IMR-90 (cell line): ENCODE results near the gene H1-8. TPM values are rescaled to one million over a fixed set of nuclear protein-coding genes. Genes with fewer than 3 reads are reported as not detected.
"Not testable (repeated sequence)": the region's sequence is repeated elsewhere in the genome, so short reads cannot be mapped to it uniquely, and the experiment has no call there.

ENCODE experiments used
- ATAC-seq: fragments of 200-7000 bp; cut with Tn5 transposase; 2 replicates; pipeline ENCODE4 v1.9.1; 2020; ENCODE audit warnings: low read depth, mild to moderate bottlenecking, moderate library complexity
- BruUV-seq: library from RNA; stranded (reverse); fragments of 400-500 nt; replicated peaks from 2 replicates; lab custom pipeline; 2021; lab: Mats Ljungman, UMichigan
- CTCF ChIA-PET: fragments of 300-600 bp; formaldehyde crosslinking; extraction: SDS; loops from one replicate; lab custom pipeline; 2021; ENCODE audit warnings: antibody characterized with exemption; lab: Yijun Ruan, JAX
- POLR2A ChIA-PET: fragments of 300-600 bp; sonication (Branson Sonifier 250); formaldehyde crosslinking; loops from one replicate; lab custom pipeline; 2022; ENCODE audit warnings: antibody characterized with exemption; ENCODE audit not compliant: unreplicated experiment; lab: Charles Lee
- DNase-seq: peaks from one replicate; pipeline ENCODE4 v3.0.0; 2013
- H2AFZ ChIP-seq: replicated peaks from 2 replicates; pipeline ENCODE3; 2013; ENCODE audit warnings: low read length, mild to moderate bottlenecking; ENCODE audit not compliant: poor library complexity
- H2AK5ac ChIP-seq: 2 replicates; pipeline ENCODE4 v1.6.1; 2013; ENCODE audit warnings: low read depth, low read length, inconsistent platforms
- H2AK9ac ChIP-seq: replicated peaks from 2 replicates; pipeline ENCODE3; 2013; ENCODE audit warnings: mild to moderate bottlenecking, low read depth, low read length, moderate library complexity; ENCODE audit not compliant: poor library complexity
- H2BK120ac ChIP-seq: 2 replicates; pipeline ENCODE4 v1.6.1; 2013; ENCODE audit warnings: low read depth, low read length, inconsistent platforms
- H2BK15ac ChIP-seq: 3 replicates; pipeline ENCODE4 v1.6.1; 2013; ENCODE audit warnings: low read depth, low read length, inconsistent platforms
- H2BK20ac ChIP-seq: 2 replicates; pipeline ENCODE4 v1.6.1; 2013; ENCODE audit warnings: low read depth, mild to moderate bottlenecking, inconsistent platforms, low read length, moderate library complexity
- H2BK5ac ChIP-seq: 2 replicates; pipeline ENCODE4 v1.6.1; 2013; ENCODE audit warnings: mild to moderate bottlenecking, low read depth, low read length, inconsistent platforms; ENCODE audit not compliant: poor library complexity, severe bottlenecking
- H3K14ac ChIP-seq: replicated peaks from 2 replicates; pipeline ENCODE4 v1.6.1; 2013; ENCODE audit warnings: low read depth, low read length, inconsistent platforms
- H3K18ac ChIP-seq: 2 replicates; pipeline ENCODE4 v1.6.1; 2013; ENCODE audit warnings: low read depth, low read length, control low read depth
- H3K23ac ChIP-seq: 2 replicates; pipeline ENCODE4 v1.6.1; 2013; ENCODE audit warnings: low read depth, low read length, inconsistent platforms
- H3K27ac ChIP-seq: 2 replicates; pipeline ENCODE4 v1.5.1; 2013; ENCODE audit warnings: mild to moderate bottlenecking, control low read depth, low read length; ENCODE audit not compliant: insufficient read depth
- H3K27me3 ChIP-seq: 2 replicates; pipeline ENCODE4 v1.6.1; 2013; ENCODE audit warnings: low read length; ENCODE audit not compliant: control insufficient read depth, insufficient read depth
- H3K36me3 ChIP-seq: 2 replicates; pipeline ENCODE4 v1.6.1; 2013; ENCODE audit warnings: low read length, mixed read lengths; ENCODE audit not compliant: control insufficient read depth, insufficient read depth
- H3K4ac ChIP-seq: 2 replicates; pipeline ENCODE4 v1.6.1; 2013; ENCODE audit warnings: low read depth, low read length, inconsistent platforms
- H3K4me1 ChIP-seq: 2 replicates; pipeline ENCODE4 v1.6.1; 2013; ENCODE audit warnings: low read length, mixed read lengths; ENCODE audit not compliant: control insufficient read depth, insufficient read depth
- H3K4me2 ChIP-seq: 2 replicates; pipeline ENCODE4 v1.6.1; 2013; ENCODE audit warnings: low read depth, mild to moderate bottlenecking, control low read depth, low read length, moderate library complexity
- H3K4me3 ChIP-seq: 2 replicates; pipeline ENCODE4 v1.5.1; 2013; ENCODE audit warnings: low read depth, mild to moderate bottlenecking, control low read depth, low read length, moderate library complexity; ENCODE audit not compliant: insufficient read depth
- H3K56ac ChIP-seq: 2 replicates; pipeline ENCODE4 v1.6.1; 2013; ENCODE audit warnings: low read length, inconsistent platforms; ENCODE audit not compliant: insufficient read depth; ENCODE audit errors: extremely low read depth
- H3K79me1 ChIP-seq, 2 experiments: 2 replicates each; pipeline ENCODE4 v1.6.1; 2013; ENCODE audit warnings: low read length in 2 of 2, inconsistent platforms in 1 of 2, low read depth in 1 of 2
- H3K9ac ChIP-seq: 2 replicates; pipeline ENCODE4 v1.6.1; 2013; ENCODE audit warnings: low read depth, low read length, control low read depth
- H3K9me1 ChIP-seq: 2 replicates; pipeline ENCODE4 v1.6.1; 2013; ENCODE audit warnings: low read length, inconsistent platforms; ENCODE audit not compliant: insufficient read depth
- H3K9me3 ChIP-seq: 2 replicates; pipeline ENCODE4 v1.6.1; 2013; ENCODE audit warnings: low read length; ENCODE audit not compliant: control insufficient read depth, insufficient read depth
- H4K20me1 ChIP-seq: 2 replicates; pipeline ENCODE4 v1.6.1; 2013; ENCODE audit warnings: low read length, inconsistent platforms; ENCODE audit not compliant: insufficient read depth
- H4K5ac ChIP-seq: 2 replicates; pipeline ENCODE4 v1.6.1; 2013; ENCODE audit warnings: mild to moderate bottlenecking, low read depth, low read length, control low read depth
- H4K8ac ChIP-seq, 2 experiments: 2 replicates each; pipeline ENCODE4 v1.6.1; 2013; ENCODE audit warnings: low read depth in 2 of 2, low read length in 2 of 2, control low read depth in 1 of 2, inconsistent platforms in 1 of 2
- H4K91ac ChIP-seq: 2 replicates; pipeline ENCODE4 v1.6.1; 2013; ENCODE audit warnings: low read depth, low read length, inconsistent platforms; ENCODE audit not compliant: insufficient read depth
- WGBS, 2 experiments: methylation state at CpG; one replicate each; pipeline versions ENCODE4 v1.1.5 to v1.1.7; 2013; ENCODE audit warnings: missing lambda C conversion rate in 2 of 2; ENCODE audit not compliant: insufficient read length in 1 of 2; ENCODE audit errors: extremely low coverage in 2 of 2; 5-methylcytosine and 5-hydroxymethylcytosine counted together
- dilution Hi-C: fragments of 300-500 bp; cut with HindIII; formaldehyde crosslinking; loops from one replicate; pipeline ENCODE4 v1.14.3; 2018; ENCODE audit warnings: low sequenced_read_pairs; ENCODE audit not compliant: unreplicated experiment
- in situ Hi-C: fragments of 300-500 bp; cut with MboI; formaldehyde crosslinking; loops from 3 replicates; pipeline ENCODE4 v1.14.3; 2019; ENCODE audit warnings: low sequenced_read_pairs, inconsistent platforms, mixed read lengths
- intact Hi-C: fragments of 100-400 bp; cut with micrococcal nuclease; formaldehyde crosslinking; loops from 2 replicates; pipeline ENCODE4 v1.10.0; 2022
- polyA plus RNA-seq, 3 experiments: library from polyadenylated mRNA; depleted of rRNA; stranded (reverse); fragments of >200 nt; gene quantifications; 2 replicates each; pipeline ENCODE4 v1.2.3, GENCODE V29; 2012; ENCODE audit warnings: low replicate concordance in 1 of 3
- total RNA-seq: library from RNA; depleted of rRNA; stranded (reverse); fragments of >200 nt; gene quantifications from 2 replicates; pipeline ENCODE4 v1.2.3, GENCODE V29; 2012

The H1-8 gene
- total and polyA plus RNA-seq, 2 of the 4 experiments (the other 2 are of a cell fraction), result not detected

GRCh38 chr3:129498603-129499488 is 44.1 kb upstream of the H1-8 start:
- H4K91ac ChIP-seq, H3K36me3 ChIP-seq, H3K27me3 ChIP-seq, CTCF ChIA-PET, intact Hi-C loops, H3K9ac ChIP-seq, BruUV-seq, H2BK120ac ChIP-seq, H2AK9ac ChIP-seq, H3K4me3 ChIP-seq, H2AFZ ChIP-seq, POLR2A ChIA-PET, H3K23ac ChIP-seq, H2BK15ac ChIP-seq, H3K56ac ChIP-seq, DNase-seq, H2BK20ac ChIP-seq, H4K20me1 ChIP-seq, dilution Hi-C loops, H3K14ac ChIP-seq, H3K9me3 ChIP-seq, in situ Hi-C loops: not testable (repeated sequence)
- WGBS, 2 experiments, result no CpG with 5 or more reads among the region's 8 CpGs
- H3K9me1 ChIP-seq, result peaks cover 21% of the 10 kb centered on the region
- H2AK5ac ChIP-seq, result peak overlapping the region; percentile 70; the same call in 1 of the 2 replicates
- H4K8ac ChIP-seq, result peak overlapping the region in 1 of 2 experiments; percentile 46; a peak in 1 of 4 replicates
- H2BK5ac ChIP-seq, result peak overlapping the region; percentile 57
- H3K18ac ChIP-seq, result peak overlapping the region; percentile 80
- peak overlapping the region; percentile 55; the same call in 1 of the 2 replicates for H3K4me2 ChIP-seq
- peak overlapping the region; percentile 1; the same call in 1 of the 2 replicates for H3K27ac ChIP-seq
- peak overlapping the region; percentile 88 for H4K5ac ChIP-seq
- H3K79me1 ChIP-seq, result peaks cover 0 to 17% of the 10 kb centered on the region in 2 experiments; a peak in 2 of 4 replicates
- H3K4me1 ChIP-seq, result peaks cover 31% of the 10 kb centered on the region
- peak overlapping the region; percentile 72 for H3K4ac ChIP-seq
- peak; percentile 34 for ATAC-seq

DNA sequence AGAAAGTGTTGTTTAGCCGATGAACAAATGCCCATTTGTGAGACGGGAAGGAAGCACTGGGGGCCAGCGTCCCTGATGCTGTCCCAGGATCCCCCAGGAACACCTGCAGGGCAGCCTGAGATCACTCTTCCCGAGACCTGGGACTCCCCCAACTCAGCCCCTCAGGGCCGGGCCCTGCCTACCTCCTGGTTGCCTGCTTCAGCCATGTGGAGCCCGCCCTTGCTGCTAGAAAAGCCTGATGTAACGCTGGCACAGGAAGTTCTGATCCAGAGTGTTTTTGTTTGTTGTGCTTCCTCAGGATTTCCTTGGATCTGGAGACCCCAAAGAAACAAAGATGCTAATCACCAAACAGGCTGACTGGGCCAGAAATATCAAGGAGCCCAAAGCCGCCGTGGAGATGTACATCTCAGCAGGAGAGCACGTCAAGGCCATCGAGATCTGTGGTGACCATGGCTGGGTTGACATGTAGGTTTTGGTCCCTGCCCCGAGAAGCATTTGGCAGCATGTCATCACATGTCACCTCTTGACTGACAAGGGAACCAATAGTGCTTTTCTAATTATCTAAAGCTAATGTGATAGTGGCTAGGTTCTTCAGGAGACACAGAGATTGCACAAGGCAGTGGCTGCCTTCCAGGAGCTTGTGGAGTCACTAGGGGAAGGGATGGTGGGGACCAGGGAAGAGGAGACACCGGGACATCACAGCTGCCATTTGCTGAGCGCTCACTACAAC is 43.2 kb upstream of the H1-8 start:
- H3K4me2 ChIP-seq, H3K9ac ChIP-seq, H3K18ac ChIP-seq, H3K9me3 ChIP-seq, H4K8ac ChIP-seq, H3K36me3 ChIP-seq, H3K14ac ChIP-seq, H4K5ac ChIP-seq, H3K56ac ChIP-seq, in situ Hi-C loops, H3K27me3 ChIP-seq, H4K91ac ChIP-seq, H2BK120ac ChIP-seq, CTCF ChIA-PET, H3K79me1 ChIP-seq, H2AFZ ChIP-seq, BruUV-seq, POLR2A ChIA-PET, intact Hi-C loops, H2BK5ac ChIP-seq, H2BK15ac ChIP-seq, dilution Hi-C loops, ATAC-seq, H4K20me1 ChIP-seq, DNase-seq, H3K4me3 ChIP-seq, H3K27ac ChIP-seq: not testable (repeated sequence)
- peak overlapping the region; percentile 51; the same call in 1 of the 2 replicates for H2AK5ac ChIP-seq
- peak overlapping the region; percentile 24; the same call in 1 of the 2 replicates for H3K23ac ChIP-seq
- WGBS, 2 experiments, result 100% methylated on average over 3 of the region's 14 CpGs; no CpG with 5 or more reads in 1 of the 2 experiments
- H2BK20ac ChIP-seq, result peak overlapping the region; percentile 10; the same call in 1 of the 2 replicates
- peaks cover 12% of the 10 kb centered on the region for H3K9me1 ChIP-seq
- H3K4ac ChIP-seq, result peak overlapping the region; percentile 52
- H2AK9ac ChIP-seq, result peak overlapping the region; percentile 50
- H3K4me1 ChIP-seq, result peaks cover 27% of the 10 kb centered on the region
